Forelimb muscle (tissue), 1 donor: ENCODE measurements around the gene LRRC31. TPM values are rescaled to one million over a fixed set of nuclear protein-coding genes. Genes with fewer than 3 reads are reported as not detected.

Experiments used
- DNase-seq: peaks from one replicate; pipeline ENCODE4 v3.0.0-alpha.2; 2013; ENCODE audit warnings: low read depth
- polyA plus RNA-seq: library from polyadenylated mRNA; unstranded; fragments of 120-200 nt; gene quantifications from one replicate; pipeline ENCODE4 v1.2.1, GENCODE V29; 2013; ENCODE audit not compliant: insufficient read length

Gene LRRC31
- not detected for polyA plus RNA-seq

- no peak for DNase-seq
Measured at GRCh38 chr3:169869484-169870220, at the start of gene LRRC31. Gene LRRC31 (minus strand): TSS chr3:169869935. CDS start chr3:169869807, 128 bp downstream.

- DNase-seq = no peak
Measured at GRCh38 chr3:169914321-169914720, 44.6 kb upstream of the LRRC31 start.

GRCh38 chr3:169913323-169913722 lies 43.6 kb upstream of the LRRC31 start:
- DNase-seq = no peak

GRCh38 chr3:169911272-169911671 lies 41.5 kb upstream of the LRRC31 start, which contains the start of gene SAMD7:
Gene SAMD7 (plus strand): TSS chr3:169911572. CDS start chr3:169919499, 7,927 bp downstream.
- DNase-seq = no peak

- no peak for DNase-seq
Measured at GRCh38 chr3:169907944-169908343, 38.2 kb upstream of the LRRC31 start.

- no peak for DNase-seq
Measured at GRCh38 chr3:169907476-169907875, 37.7 kb upstream of the LRRC31 start.

- DNase-seq = no peak
Measured at GRCh38 chr3:169905404-169905803, 35.7 kb upstream of the LRRC31 start.

- DNase-seq = no peak
Measured at GRCh38 chr3:169901453-169901852, 31.7 kb upstream of the LRRC31 start.

- DNase-seq = no peak
Measured at GRCh38 chr3:169897284-169897683, 27.5 kb upstream of the LRRC31 start.

- no peak for DNase-seq
Measured at GRCh38 chr3:169895072-169895471, 25.3 kb upstream of the LRRC31 start.

GRCh38 chr3:169894110-169894509 lies 24.4 kb upstream of the LRRC31 start:
- no peak for DNase-seq

GRCh38 chr3:169891886-169892285 lies 22.2 kb upstream of the LRRC31 start:
- DNase-seq = no peak

GRCh38 chr3:169886671-169887070 lies 16.9 kb upstream of the LRRC31 start:
- DNase-seq = no peak

GRCh38 chr3:169880576-169881250 lies 11.0 kb upstream of the LRRC31 start:
- DNase-seq = no peak

- DNase-seq = no peak
Measured at GRCh38 chr3:169879845-169880575, 10.3 kb upstream of the LRRC31 start.

GRCh38 chr3:169879013-169879557 lies 9.3 kb upstream of the LRRC31 start:
- no peak for DNase-seq

GRCh38 chr3:169871129-169871886 lies 1.6 kb upstream of the LRRC31 start:
- no peak for DNase-seq

GRCh38 chr3:169868369-169868768 lies 1.4 kb downstream of the LRRC31 start:
- DNase-seq = no peak

- DNase-seq = no peak
Measured at GRCh38 chr3:169867584-169868210, 2.0 kb downstream of the LRRC31 start.

GRCh38 chr3:169865176-169865767 lies 4.5 kb downstream of the LRRC31 start:
- no peak for DNase-seq
